SH-SY5Y (cell line): Measurements from ENCODE around the gene SLC10A7.

Source experiments
- GATA2 ChIP-seq: IDR thresholded peaks from 2 replicates; pipeline ENCODE4 v1.6.1; 2011; ENCODE audit warnings: mild to moderate bottlenecking, low read depth, low read length
- GATA3 ChIP-seq: IDR thresholded peaks from 2 replicates; pipeline ENCODE4 v1.6.1; 2011; ENCODE audit warnings: low read depth, mild to moderate bottlenecking, low read length, moderate library complexity

- TF ChIP-seq GATA2 = no peak
- TF ChIP-seq GATA3 = no peak
Observed at GRCh38 chr4:146232131-146232722, 289.5 kb downstream of the SLC10A7 start.
